Gastrocnemius medialis (tissue), 4 donors: Measurements from ENCODE around the gene YTHDC2. TPM values are rescaled to one million over a fixed set of nuclear protein-coding genes. Genes with fewer than 3 reads are reported as not detected.

ENCODE experiments used
- ATAC-seq, 2 donors: fragments of 150-250 bp; one replicate each; pipeline ENCODE4 v1.9.1; 2016
- DNase-seq, 2 donors: peaks; one replicate each; pipeline ENCODE4 v3.0.0-alpha.2; 2019
- H3K27ac ChIP-seq, 4 donors: fragments of 200-600 bp; sonication (generic); 1 replicate in 1 of 4; 2 replicates in 3 of 4; pipeline ENCODE4 v1.5.1; 2016 to 2018; ENCODE audit warnings: mild to moderate bottlenecking in 2 of 4, moderate library complexity in 1 of 4
- H3K27me3 ChIP-seq, 3 donors: fragments of 200-600 bp; sonication (generic) in 2 of 3; 1 replicate in 1 of 3; 2 replicates in 2 of 3; pipeline versions ENCODE4 v1.5.1 to v1.6.0; 2016 to 2019; ENCODE audit warnings: mild to moderate bottlenecking in 1 of 3, moderate library complexity in 1 of 3
- H3K36me3 ChIP-seq, 2 donors: fragments of 200-600 bp; sonication (generic) in 1 of 2; one replicate each; pipeline ENCODE4 v1.5.1; 2017 to 2018
- H3K4me1 ChIP-seq, 2 donors: fragments of 200-600 bp; sonication (generic) in 1 of 2; one replicate each; pipeline ENCODE4 v1.5.1; 2016 to 2017; ENCODE audit warnings: mild to moderate bottlenecking in 2 of 2
- H3K4me3 ChIP-seq, 4 donors: fragments of 200-600 bp; sonication (generic) in 3 of 4; 1 replicate in 1 of 4; 2 replicates in 3 of 4; pipeline ENCODE4 v1.5.1; 2016 to 2019; ENCODE audit warnings: mild to moderate bottlenecking in 2 of 4
- H3K9me3 ChIP-seq, 3 donors: fragments of 200-600 bp; sonication (generic) in 2 of 3; 1 replicate in 1 of 3; 2 replicates in 2 of 3; pipeline ENCODE4 v1.5.1; 2016 to 2019
- CTCF ChIP-seq, 5 experiments: fragments of 450-650 bp in 3 of 5; fragments of 200-600 bp in 2 of 5; sonication (generic) in 2 of 5; IDR thresholded peaks in 4 of 5; conservative IDR thresholded peaks in 1 of 5; 1 replicate in 4 of 5; 2 replicates in 1 of 5; pipeline ENCODE4 v1.5.1; 2016 to 2019; ENCODE audit warnings: antibody characterized with exemption in 5 of 5, mild to moderate bottlenecking in 3 of 5, moderate library complexity in 3 of 5
- POLR2A ChIP-seq, 2 donors: fragments of 450-650 bp; IDR thresholded peaks; one replicate each; pipeline ENCODE4 v1.6.1; 2017; ENCODE audit warnings: antibody characterized with exemption in 2 of 2, mild to moderate bottlenecking in 2 of 2, moderate library complexity in 2 of 2
- in situ Hi-C, 4 donors: fragments of 200-750 bp; cut with MboI; loops; one replicate each; pipeline versions ENCODE4 v1.15.0 to v1.8.0; 2017; ENCODE audit warnings: low sequenced_read_pairs in 4 of 4
- intact Hi-C: fragments of 100-400 bp; cut with DNase I; formaldehyde crosslinking; loops from one replicate; pipeline ENCODE4 v1.15.1; 2023; ENCODE audit warnings: low total_unique reads
- total RNA-seq, 4 donors: library from RNA; depleted of rRNA; stranded (reverse); fragments of >200 nt; gene quantifications; one replicate each; pipeline versions ENCODE4 v1.1.0 to v1.2.3, GENCODE V29; 2016

Gene YTHDC2
- total RNA-seq, 4 donors from 2014 or later = 9.0 to 22.7 (median 15.3) TPM

GRCh38 chr5:113519412-113519811 lies 5.9 kb downstream of the YTHDC2 start:
- Histone ChIP-seq H3K4me1 (peaks cover 20 to 31% of the 10 kb centered on the region in 2 donors), H3K36me3 (peaks cover 0 to 4% of the 10 kb centered on the region in 2 donors), H3K27me3 (no peaks in the 10 kb centered on the region), H3K4me3 (no peak overlapping the region), H3K9me3 (no peaks in the 10 kb centered on the region), H3K27ac (no peak overlapping the region)
- intact Hi-C loops (loop anchor here (10.0 kb wide), 1 partner anchor 655 kb away; the partner anchor contains the start of gene SRP19), in situ Hi-C loops (loop anchor here in 3 of 4 donors (25.0 kb wide), 2 partner anchors 482 to 532 kb away; partner anchors contain the start of gene DCP2 (in 2 of the 3))
- TF ChIP-seq CTCF (IDR thresholded peaks at IDR 0.05 in 4 of 5, conservative IDR thresholded peaks at IDR 0.05 in 1 of 5) = no peak
- no peak for TF ChIP-seq POLR2A (IDR thresholded peaks at IDR 0.05)
- DNase-seq (no peak), ATAC-seq (no peak)

- TF ChIP-seq POLR2A (IDR thresholded peaks at IDR 0.05) (no peak), CTCF (IDR thresholded peaks at IDR 0.05 in 4 of 5, conservative IDR thresholded peaks at IDR 0.05 in 1 of 5) (no peak)
- Histone ChIP-seq H3K36me3 (peaks cover 0 to 4% of the 10 kb centered on the region in 2 donors), H3K4me3 (no peak overlapping the region), H3K4me1 (peaks cover 17 to 27% of the 10 kb centered on the region in 2 donors), H3K27ac (no peak overlapping the region), H3K9me3 (no peaks in the 10 kb centered on the region), H3K27me3 (no peaks in the 10 kb centered on the region)
- intact Hi-C loops = loop anchor here (5.0 kb wide), 1 partner anchor 543 kb away; the partner anchor contains the start of gene DCP2
- DNase-seq (no peak), ATAC-seq (no peak)
- in situ Hi-C loops = loop anchor here in 3 of 4 donors (25.0 kb wide), 2 partner anchors 483 to 533 kb away; partner anchors contain the start of gene DCP2 (in 2 of the 3)
Observed at GRCh38 chr5:113520429-113520828, 6.9 kb downstream of the YTHDC2 start.

- H3K36me3 ChIP-seq = peaks cover 0 to 4% of the 10 kb centered on the region in 2 donors
- TF ChIP-seq CTCF (IDR thresholded peaks at IDR 0.05 in 4 of 5, conservative IDR thresholded peaks at IDR 0.05 in 1 of 5) (no peak), POLR2A (IDR thresholded peaks at IDR 0.05) (no peak)
- no peaks in the 10 kb centered on the region for H3K9me3 ChIP-seq
- intact Hi-C loops = loop anchor here (5.0 kb wide), 1 partner anchor 544 kb away; the partner anchor contains the start of gene DCP2
- no peak overlapping the region for H3K4me3 ChIP-seq
- in situ Hi-C loops = loop anchor here in 3 of 4 donors (25.0 kb wide), 2 partner anchors 484 to 534 kb away; partner anchors contain the start of gene DCP2 (in 2 of the 3)
- H3K27me3 ChIP-seq = no peaks in the 10 kb centered on the region
- peaks cover 13 to 23% of the 10 kb centered on the region in 2 donors for H3K4me1 ChIP-seq
- ATAC-seq = no peak
- DNase-seq = no peak
- H3K27ac ChIP-seq = no peak overlapping the region
Observed at GRCh38 chr5:113520899-113521298, 7.4 kb downstream of the YTHDC2 start.

GRCh38 chr5:113523168-113523567 lies 9.7 kb downstream of the YTHDC2 start:
- Histone ChIP-seq H3K27ac (no peak overlapping the region), H3K4me3 (no peak overlapping the region), H3K9me3 (no peaks in the 10 kb centered on the region), H3K4me1 (peaks cover 11 to 16% of the 10 kb centered on the region in 2 donors), H3K36me3 (peaks cover 0 to 4% of the 10 kb centered on the region in 2 donors), H3K27me3 (no peaks in the 10 kb centered on the region)
- no peak for TF ChIP-seq POLR2A (IDR thresholded peaks at IDR 0.05)
- TF ChIP-seq CTCF (IDR thresholded peaks at IDR 0.05 in 4 of 5, conservative IDR thresholded peaks at IDR 0.05 in 1 of 5) = no peak
- no peak for DNase-seq
- ATAC-seq = no peak
- in situ Hi-C loops (loop anchor here in 3 of 4 donors (25.0 kb wide), 2 partner anchors 486 to 536 kb away; partner anchors contain the start of gene DCP2 (in 2 of the 3)), intact Hi-C loops (loop anchor here (5.0 kb wide), 1 partner anchor 546 kb away; the partner anchor contains the start of gene DCP2)
